Sigmoid colon (tissue), 7 donors: ENCODE data around the gene APBB2. TPM values are rescaled to one million over a fixed set of nuclear protein-coding genes. Genes with fewer than 3 reads are reported as not detected.

ENCODE experiments used
- DNase-seq: peaks from one replicate; pipeline ENCODE4 v3.0.0-alpha.2; 2019
- H3K27ac ChIP-seq, 4 donors: fragments of 200-600 bp; sonication (generic); one replicate each; pipeline ENCODE4 v1.5.1; 2016 to 2019; ENCODE audit warnings: mild to moderate bottlenecking in 1 of 4
- H3K27me3 ChIP-seq, 3 donors: fragments of 200-600 bp; sonication (generic); one replicate each; pipeline ENCODE4 v1.5.1; 2019; ENCODE audit warnings: mild to moderate bottlenecking in 1 of 3
- H3K36me3 ChIP-seq, 4 donors: fragments of 200-600 bp; sonication (generic); one replicate each; pipeline ENCODE4 v1.5.1; 2016 to 2019
- H3K4me1 ChIP-seq, 4 donors: fragments of 200-600 bp; sonication (generic); one replicate each; pipeline ENCODE4 v1.5.1; 2017 to 2019
- H3K4me3 ChIP-seq, 4 donors: fragments of 200-600 bp; sonication (generic); one replicate each; pipeline ENCODE4 v1.5.1; 2017 to 2019; ENCODE audit warnings: mild to moderate bottlenecking in 2 of 4, moderate library complexity in 1 of 4
- H3K9me3 ChIP-seq, 4 donors: fragments of 200-600 bp in 3 of 4; sonication (generic) in 3 of 4; one replicate each; pipeline versions ENCODE4 v1.5.1 to v1.6.1; 2013 to 2019
- EP300 ChIP-seq, 4 donors: sonication (generic); formaldehyde crosslinking; IDR thresholded peaks; one replicate each; pipeline ENCODE4 v1.6.1; 2017; ENCODE audit warnings: antibody characterized with exemption in 4 of 4
- POLR2A ChIP-seq, 2 donors: fragments of 450-650 bp; IDR thresholded peaks; one replicate each; pipeline ENCODE4 v1.6.1; 2016; ENCODE audit warnings: antibody characterized with exemption in 2 of 2, mild to moderate bottlenecking in 2 of 2, moderate library complexity in 2 of 2
- POLR2AphosphoS5 ChIP-seq, 4 donors: sonication (generic); formaldehyde crosslinking; IDR thresholded peaks; one replicate each; pipeline ENCODE4 v1.6.1; 2017; ENCODE audit warnings: antibody characterized with exemption in 4 of 4
- WGBS, 2 donors: extraction: QIAGEN DNeasy Blood & Tissue Kit; methylation state at CpG; one replicate each; pipeline ENCODE4 v1.1.7; 2013; 5-methylcytosine and 5-hydroxymethylcytosine counted together
- intact Hi-C: fragments of 100-400 bp; cut with DNase I; formaldehyde crosslinking; loops from one replicate; pipeline ENCODE4 v1.15.1; 2023
- polyA plus RNA-seq, 3 donors: library from polyadenylated mRNA; stranded (reverse); fragments of 200-250 nt; gene quantifications; one replicate each; pipeline ENCODE4 v1.2.3, GENCODE V29; 2013
- total RNA-seq, 4 donors: library from RNA; depleted of rRNA; stranded (reverse); fragments of >200 nt; gene quantifications; one replicate each; pipeline ENCODE4 v1.1.0, GENCODE V29; 2016
- TF ChIP-seq, protein P1 (sequence below), 4 experiments: fragments of 450-650 bp in 3 of 4; fragments of 200-600 bp in 1 of 4; IDR thresholded peaks; one replicate each; pipeline ENCODE4 v1.5.1; 2016 to 2019; ENCODE audit warnings: antibody characterized with exemption in 4 of 4, mild to moderate bottlenecking in 3 of 4, moderate library complexity in 2 of 4
- donor health status: healthy with polysubstance abuse.
- donor health status: Bipolar disorder and iron deficiency.
- donor health status: healthy.

Gene APBB2
- total and polyA plus RNA-seq, 7 donors: 7.8 to 108 (median 69.1) TPM

DNA sequence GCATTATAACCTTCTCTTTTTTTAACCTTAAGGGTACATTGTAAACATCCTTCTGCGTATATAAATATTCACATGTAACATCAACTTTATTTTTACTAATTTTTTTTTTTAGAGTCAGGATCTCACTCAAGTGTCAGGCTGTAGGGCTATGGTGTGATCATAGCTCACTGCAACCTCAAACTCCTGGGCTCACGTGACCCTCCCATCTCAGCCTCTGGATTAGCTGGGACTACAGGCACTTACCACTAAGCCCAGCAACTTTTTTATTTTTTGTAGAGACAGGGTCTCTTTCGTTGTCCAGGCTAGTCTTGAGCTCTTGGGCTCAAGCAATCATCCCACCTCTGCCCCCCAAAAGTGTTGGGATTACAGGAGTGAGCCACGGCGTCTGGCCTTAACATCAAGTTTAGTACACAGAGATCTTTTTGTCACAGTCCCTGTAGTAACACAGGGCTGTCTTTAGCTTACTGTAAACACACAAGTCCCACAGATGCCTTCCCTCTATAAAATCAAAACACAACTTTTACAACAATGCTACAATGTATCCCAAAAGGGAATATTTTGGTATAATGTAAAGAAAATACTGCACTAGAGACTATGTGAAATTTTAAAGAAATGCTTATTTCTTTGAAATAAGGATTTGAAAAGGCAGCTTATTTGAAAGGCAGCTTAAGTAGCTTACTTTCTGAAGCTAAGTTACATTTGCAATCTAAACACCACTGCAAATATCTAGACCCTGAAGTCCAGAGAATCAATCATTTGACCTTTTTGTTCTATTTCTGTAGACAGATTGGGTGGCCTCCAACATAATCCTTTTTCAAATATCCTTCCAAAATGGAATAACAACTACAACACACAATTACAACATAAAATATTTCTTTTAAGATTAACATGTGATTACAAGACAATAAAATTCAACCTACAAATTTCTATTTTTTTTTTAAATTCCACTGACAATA lies 116.0 kb downstream of the APBB2 start:
- intact Hi-C loops: no loop called here
- Histone ChIP-seq H3K36me3 (no peaks in the 10 kb centered on the region), H3K4me3 (no peak overlapping the region), H3K27me3 (no peaks in the 10 kb centered on the region), H3K4me1 (peaks cover 0 to 15% (median 9%) of the 10 kb centered on the region in 4 donors), H3K9me3 (no peaks in the 10 kb centered on the region), H3K27ac (no peak overlapping the region)
- no peak for DNase-seq
- WGBS, 2 donors: 76 to 83% methylated on average over 5 of the region's 5 CpGs
- TF ChIP-seq, protein P1, sequence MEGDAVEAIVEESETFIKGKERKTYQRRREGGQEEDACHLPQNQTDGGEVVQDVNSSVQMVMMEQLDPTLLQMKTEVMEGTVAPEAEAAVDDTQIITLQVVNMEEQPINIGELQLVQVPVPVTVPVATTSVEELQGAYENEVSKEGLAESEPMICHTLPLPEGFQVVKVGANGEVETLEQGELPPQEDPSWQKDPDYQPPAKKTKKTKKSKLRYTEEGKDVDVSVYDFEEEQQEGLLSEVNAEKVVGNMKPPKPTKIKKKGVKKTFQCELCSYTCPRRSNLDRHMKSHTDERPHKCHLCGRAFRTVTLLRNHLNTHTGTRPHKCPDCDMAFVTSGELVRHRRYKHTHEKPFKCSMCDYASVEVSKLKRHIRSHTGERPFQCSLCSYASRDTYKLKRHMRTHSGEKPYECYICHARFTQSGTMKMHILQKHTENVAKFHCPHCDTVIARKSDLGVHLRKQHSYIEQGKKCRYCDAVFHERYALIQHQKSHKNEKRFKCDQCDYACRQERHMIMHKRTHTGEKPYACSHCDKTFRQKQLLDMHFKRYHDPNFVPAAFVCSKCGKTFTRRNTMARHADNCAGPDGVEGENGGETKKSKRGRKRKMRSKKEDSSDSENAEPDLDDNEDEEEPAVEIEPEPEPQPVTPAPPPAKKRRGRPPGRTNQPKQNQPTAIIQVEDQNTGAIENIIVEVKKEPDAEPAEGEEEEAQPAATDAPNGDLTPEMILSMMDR (IDR thresholded peaks at IDR 0.05): no peak
- TF ChIP-seq EP300 (IDR thresholded peaks at IDR 0.05): no peak
- no peak for TF ChIP-seq POLR2AphosphoS5 (IDR thresholded peaks at IDR 0.05)
- no peak for TF ChIP-seq POLR2A (IDR thresholded peaks at IDR 0.05)

DNA sequence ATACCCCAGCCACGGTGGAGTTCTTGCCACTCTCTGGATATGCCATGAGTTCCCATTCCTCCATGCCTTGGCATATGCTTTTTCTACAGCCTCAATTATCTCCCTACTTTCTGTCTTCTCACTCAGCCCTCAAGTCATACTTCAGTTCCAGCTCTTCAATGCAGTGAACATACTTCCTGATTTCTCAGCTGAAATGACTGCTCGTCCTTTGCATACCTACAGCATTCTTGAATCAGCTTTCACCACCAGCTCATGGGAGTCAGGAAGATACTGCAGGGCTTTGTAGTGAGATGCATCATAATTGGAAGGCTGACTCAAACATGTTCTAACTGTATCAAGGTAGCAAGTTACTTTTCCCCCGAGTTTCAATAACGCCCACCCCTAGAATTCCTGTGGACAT lies 118.4 kb downstream of the APBB2 start:
- Histone ChIP-seq H3K36me3 (no peaks in the 10 kb centered on the region), H3K9me3 (no peaks in the 10 kb centered on the region), H3K4me3 (no peak overlapping the region), H3K27me3 (no peaks in the 10 kb centered on the region), H3K27ac (no peak overlapping the region), H3K4me1 (peaks cover 0 to 15% (median 9%) of the 10 kb centered on the region in 4 donors)
- DNase-seq: no peak
- intact Hi-C loops: no loop called here
- TF ChIP-seq POLR2A (IDR thresholded peaks at IDR 0.05): no peak
- no peak for TF ChIP-seq EP300 (IDR thresholded peaks at IDR 0.05)
- no peak for TF ChIP-seq POLR2AphosphoS5 (IDR thresholded peaks at IDR 0.05)
- WGBS, 2 donors: 93 to 95% methylated on average over 4 of the region's 4 CpGs

DNA sequence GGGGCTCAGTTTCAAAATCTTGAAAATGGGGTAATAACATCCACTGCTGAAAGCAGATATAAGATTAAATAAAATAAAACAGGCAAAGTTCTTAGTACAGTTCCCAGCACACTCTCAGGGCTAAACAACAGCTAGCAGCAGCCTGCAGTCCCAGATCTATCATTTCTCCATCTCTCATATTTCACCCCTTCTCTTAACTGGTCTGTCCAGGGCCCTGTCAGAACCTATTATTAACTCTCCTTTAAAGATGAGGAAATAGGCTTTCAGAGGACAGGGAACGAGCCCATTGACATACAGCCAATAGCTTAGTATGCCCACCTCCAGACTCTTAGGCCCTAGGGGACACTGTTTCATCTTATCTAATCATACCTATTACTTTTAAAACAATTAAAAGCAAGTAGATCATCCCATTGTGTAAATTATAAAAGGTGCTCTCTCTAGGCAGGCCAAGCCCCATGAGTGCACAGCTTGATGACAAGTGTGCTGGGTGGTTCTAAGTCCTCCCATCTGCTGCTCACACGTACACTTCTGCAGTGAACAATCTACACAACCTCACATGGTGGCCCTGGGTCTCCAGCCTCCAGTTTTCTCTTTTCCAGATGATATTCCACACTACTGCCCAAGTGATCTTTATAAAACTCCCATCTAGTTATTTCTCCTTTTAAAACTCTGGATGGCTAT lies 119.0 kb downstream of the APBB2 start:
- no peaks in the 10 kb centered on the region for H3K36me3 ChIP-seq
- no peak overlapping the region for H3K4me3 ChIP-seq
- peaks cover 0 to 15% (median 9%) of the 10 kb centered on the region in 4 donors for H3K4me1 ChIP-seq
- DNase-seq: no peak
- WGBS, 2 donors: 86 to 92% methylated on average over 2 of the region's 2 CpGs
- H3K9me3 ChIP-seq: no peaks in the 10 kb centered on the region
- TF ChIP-seq, protein P1 (IDR thresholded peaks at IDR 0.05): no peak
- TF ChIP-seq EP300 (IDR thresholded peaks at IDR 0.05) (no peak), POLR2A (IDR thresholded peaks at IDR 0.05) (no peak), POLR2AphosphoS5 (IDR thresholded peaks at IDR 0.05) (no peak)
- no peaks in the 10 kb centered on the region for H3K27me3 ChIP-seq
- intact Hi-C loops: no loop called here
- H3K27ac ChIP-seq: no peak overlapping the region

DNA sequence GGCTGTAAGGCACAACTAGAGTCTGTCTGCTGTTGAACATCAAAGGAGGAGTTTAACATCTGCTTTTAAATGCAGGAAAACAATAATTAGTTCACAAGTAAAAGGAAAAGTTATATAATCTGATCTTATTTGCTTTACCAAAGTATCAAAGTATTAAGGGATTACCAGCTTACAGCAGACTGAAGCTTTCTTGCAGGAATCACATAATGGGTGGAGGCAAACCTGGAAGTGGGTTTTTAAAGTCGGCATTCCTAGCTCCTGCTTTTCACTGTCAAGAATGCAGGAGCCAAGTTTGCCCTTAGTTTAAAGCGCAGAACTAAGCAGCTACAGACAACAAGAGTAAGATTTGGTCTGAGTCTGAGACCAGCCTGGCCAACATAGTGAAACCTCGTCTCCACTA lies 122.2 kb downstream of the APBB2 start:
- no peak overlapping the region for H3K4me3 ChIP-seq
- intact Hi-C loops: no loop called here
- H3K27ac ChIP-seq: no peak overlapping the region
- no peaks in the 10 kb centered on the region for H3K36me3 ChIP-seq
- H3K4me1 ChIP-seq: no peaks in the 10 kb centered on the region
- H3K9me3 ChIP-seq: no peaks in the 10 kb centered on the region
- DNase-seq: no peak
- TF ChIP-seq EP300 (IDR thresholded peaks at IDR 0.05): no peak
- 85 to 88% methylated on average over 3 of the region's 3 CpGs for WGBS, 2 donors
- no peaks in the 10 kb centered on the region for H3K27me3 ChIP-seq

DNA sequence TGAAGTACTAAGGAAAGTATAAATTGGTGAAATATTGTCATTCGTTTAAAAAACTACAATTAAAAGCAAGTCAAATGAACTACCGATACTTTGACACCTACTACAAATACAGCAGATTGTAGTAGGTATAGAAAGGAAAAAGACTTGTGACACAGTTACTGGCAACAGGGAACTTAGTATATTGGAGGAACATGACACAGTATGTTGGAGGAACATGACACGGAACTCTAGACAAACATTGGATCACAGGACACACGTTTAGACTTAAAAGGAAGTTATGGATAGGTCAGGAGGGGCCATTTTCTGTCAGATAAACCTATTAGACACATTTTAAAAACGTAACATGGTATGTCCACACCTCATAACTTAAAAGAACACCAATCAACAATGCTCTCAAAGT lies 132.5 kb downstream of the APBB2 start:
- Histone ChIP-seq H3K4me3 (no peak overlapping the region), H3K9me3 (no peaks in the 10 kb centered on the region), H3K4me1 (peaks cover 0 to 9% (median 0%) of the 10 kb centered on the region in 4 donors), H3K36me3 (no peaks in the 10 kb centered on the region), H3K27ac (no peak overlapping the region), H3K27me3 (no peaks in the 10 kb centered on the region)
- DNase-seq: no peak
- intact Hi-C loops: no loop called here
- WGBS, 2 donors: 84 to 85% methylated on average over 5 of the region's 5 CpGs
- TF ChIP-seq, protein P1 (IDR thresholded peaks at IDR 0.05): no peak
- no peak for TF ChIP-seq POLR2AphosphoS5 (IDR thresholded peaks at IDR 0.05)
- TF ChIP-seq POLR2A (IDR thresholded peaks at IDR 0.05): no peak
- TF ChIP-seq EP300 (IDR thresholded peaks at IDR 0.05): no peak
